ENCODE data around the gene BNC2. TPM values are rescaled to one million over a fixed set of nuclear protein-coding genes. Genes with fewer than 3 reads are reported as not detected.

BNC2 gene
- total RNA-seq, 2 experiments from 2014 or later, result not detected

DNA sequence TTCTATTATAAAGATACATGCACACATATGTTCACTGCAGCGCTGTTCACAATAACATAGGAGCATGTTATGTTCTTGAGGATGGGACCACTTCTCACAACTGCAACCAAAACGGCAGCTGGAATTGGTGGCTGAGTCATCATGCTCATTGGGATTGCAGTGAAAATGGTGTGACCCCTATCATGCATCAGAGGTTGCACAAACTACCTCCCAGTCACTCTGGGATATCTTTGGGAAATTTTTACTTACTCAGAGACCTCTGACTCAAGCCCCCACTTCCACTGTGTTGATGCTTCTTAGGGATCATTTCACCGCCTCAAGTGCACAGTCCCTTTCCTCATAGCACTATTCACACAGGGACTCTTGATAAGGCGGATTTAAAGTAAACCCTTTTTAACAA is 474.1 kb downstream of the BNC2 start:
- ChIA-PET CTCF (no interaction called here), POLR2A (no interaction called here)
- H3K4me3 Mint-ChIP-seq, result no peak overlapping the region
- intact Hi-C loops (cut with DNase I, micrococcal nuclease), result no loop called here
- H3K36me3 Mint-ChIP-seq (ENCODE audit: low read depth), result no peaks in the 10 kb centered on the region
- no peak overlapping the region for H3K27ac Mint-ChIP-seq
- no peaks in the 10 kb centered on the region for H3K9me3 Mint-ChIP-seq (ENCODE audit: low read depth)
- no peak for ATAC-seq
- peaks cover 4% of the 10 kb centered on the region for H3K27me3 Mint-ChIP-seq
- no peak for DNase-seq
- H3K4me1 Mint-ChIP-seq, result no peaks in the 10 kb centered on the region

DNA sequence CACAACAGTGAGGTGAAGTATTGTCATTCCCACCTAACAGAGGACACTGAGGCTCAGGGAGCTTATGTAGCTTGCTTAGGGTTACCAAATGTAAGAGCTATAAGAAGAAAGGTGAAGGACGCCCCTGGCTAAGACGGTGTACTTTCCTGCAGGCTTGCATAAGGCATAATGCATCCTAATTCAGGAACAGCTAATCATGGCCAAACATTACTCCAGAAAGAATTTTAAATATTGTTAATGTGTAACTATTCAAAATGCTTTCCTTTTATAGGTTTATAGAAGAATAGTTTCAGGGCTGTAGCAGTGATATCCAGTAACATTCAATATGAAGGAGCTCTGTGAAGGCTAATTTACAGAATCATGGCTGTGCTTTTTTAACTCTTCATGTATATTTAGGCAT is 479.1 kb downstream of the BNC2 start:
- H3K27ac Mint-ChIP-seq, result no peak overlapping the region
- H3K4me1 Mint-ChIP-seq, result no peaks in the 10 kb centered on the region
- H3K27me3 Mint-ChIP-seq, result no peaks in the 10 kb centered on the region
- no peak for DNase-seq
- H3K9me3 Mint-ChIP-seq (ENCODE audit: low read depth), result no peaks in the 10 kb centered on the region
- ChIA-PET CTCF (no interaction called here), POLR2A (no interaction called here)
- H3K4me3 Mint-ChIP-seq, result no peak overlapping the region
- H3K36me3 Mint-ChIP-seq (ENCODE audit: low read depth), result no peaks in the 10 kb centered on the region
- no peak for ATAC-seq
- intact Hi-C loops (cut with DNase I, micrococcal nuclease), result no loop called here

DNA sequence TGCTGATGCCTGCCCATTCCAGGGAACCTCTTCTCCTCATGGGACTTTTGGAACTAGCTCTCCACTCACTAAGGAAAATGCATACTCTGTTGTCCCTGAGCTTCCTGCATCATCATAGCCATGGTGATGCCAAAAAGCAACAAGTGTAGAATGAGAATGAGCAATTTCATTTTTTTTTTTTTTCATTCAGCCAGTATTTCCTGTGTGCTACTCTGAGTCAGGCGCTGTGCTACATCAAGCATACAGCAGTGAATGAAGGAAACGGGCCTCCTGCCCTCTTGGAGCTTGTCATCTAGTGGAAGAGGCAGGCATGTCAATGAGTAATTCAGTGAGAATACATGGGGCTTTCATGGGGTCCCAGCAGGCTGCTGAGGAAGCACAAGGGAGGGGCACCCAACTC is 483.1 kb downstream of the BNC2 start:
- H3K36me3 Mint-ChIP-seq (ENCODE audit: low read depth), result no peaks in the 10 kb centered on the region
- POLR2A ChIA-PET, result no interaction called here

DNA sequence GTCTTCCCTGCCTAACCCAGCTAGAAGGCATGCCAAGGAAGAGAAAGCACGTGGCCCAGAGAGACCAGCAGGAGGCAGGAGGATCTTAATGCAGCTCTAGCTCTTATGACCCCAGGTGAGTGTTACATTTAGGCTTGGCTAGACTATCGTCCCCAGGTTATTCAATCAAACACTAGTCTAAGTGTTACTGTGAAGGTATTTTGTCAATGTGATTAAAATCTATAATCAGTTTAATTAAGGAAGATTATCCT is 483.7 kb downstream of the BNC2 start:
- no peak overlapping the region for H3K27ac Mint-ChIP-seq
- no peak for ATAC-seq
- H3K9me3 Mint-ChIP-seq (ENCODE audit: low read depth), result peaks cover 7% of the 10 kb centered on the region
- intact Hi-C loops (cut with DNase I, micrococcal nuclease), result no loop called here
- H3K27me3 Mint-ChIP-seq, result no peaks in the 10 kb centered on the region
- ChIA-PET POLR2A (no interaction called here), CTCF (no interaction called here)
- no peak for DNase-seq
- no peak overlapping the region for H3K4me3 Mint-ChIP-seq
- H3K36me3 Mint-ChIP-seq (ENCODE audit: low read depth), result no peaks in the 10 kb centered on the region
- no peaks in the 10 kb centered on the region for H3K4me1 Mint-ChIP-seq

More for the DNA sequence above, 483.1 kb downstream of the BNC2 start:
- no peak for ATAC-seq
- DNase-seq, result no peak
- no peaks in the 10 kb centered on the region for H3K4me1 Mint-ChIP-seq
- no peak overlapping the region for H3K27ac Mint-ChIP-seq
- no peak overlapping the region for H3K4me3 Mint-ChIP-seq
- intact Hi-C loops (cut with DNase I, micrococcal nuclease), result no loop called here
- H3K9me3 Mint-ChIP-seq (ENCODE audit: low read depth), result peaks cover 7% of the 10 kb centered on the region
- CTCF ChIA-PET, result no interaction called here
- no peaks in the 10 kb centered on the region for H3K27me3 Mint-ChIP-seq

DNA sequence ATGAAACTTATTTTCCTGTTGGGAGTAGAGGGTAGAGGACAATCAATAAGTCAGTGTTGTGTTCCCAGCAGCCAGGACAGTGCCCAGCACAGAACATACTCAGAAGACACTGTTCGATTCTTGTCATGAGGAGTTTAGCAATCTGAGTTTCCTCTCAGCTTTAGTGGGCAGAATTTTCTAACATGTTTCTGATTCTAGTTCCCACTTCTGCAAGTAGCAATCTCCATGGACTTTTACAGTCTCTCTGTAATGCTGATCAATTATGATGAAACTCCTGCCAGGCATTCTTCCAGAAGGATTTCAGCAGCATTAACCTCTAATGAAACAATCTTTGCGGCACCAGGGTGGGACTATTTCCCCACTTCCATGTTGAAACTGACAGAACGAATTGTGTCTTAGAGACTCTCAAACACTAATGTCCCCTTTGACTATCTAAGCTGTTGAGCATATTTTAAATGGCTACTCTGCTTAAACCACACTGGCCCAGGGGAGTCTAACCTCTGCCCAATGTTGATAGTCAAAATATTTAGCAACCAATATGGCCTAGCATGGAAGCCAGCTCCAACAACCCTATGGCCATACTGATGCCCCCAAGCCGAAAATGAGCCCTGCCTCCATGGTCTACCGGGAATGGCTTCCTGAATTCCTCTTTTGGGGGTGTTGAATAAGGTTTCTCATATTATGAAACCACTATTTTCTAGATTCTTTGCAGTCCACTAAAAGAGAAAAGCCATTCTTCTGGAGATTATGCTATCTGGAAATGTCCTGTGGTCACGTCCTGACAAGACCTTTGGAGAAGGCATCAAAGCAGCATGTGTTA is 484.3 kb downstream of the BNC2 start:
- no peak for DNase-seq
- H3K27ac Mint-ChIP-seq, result no peak overlapping the region
- no peak overlapping the region for H3K4me3 Mint-ChIP-seq
- ATAC-seq, result no peak
- H3K4me1 Mint-ChIP-seq, result no peaks in the 10 kb centered on the region
- no peaks in the 10 kb centered on the region for H3K36me3 Mint-ChIP-seq (ENCODE audit: low read depth)
- H3K9me3 Mint-ChIP-seq (ENCODE audit: low read depth), result peaks cover 7% of the 10 kb centered on the region
- H3K27me3 Mint-ChIP-seq, result no peaks in the 10 kb centered on the region
- intact Hi-C loops (cut with DNase I, micrococcal nuclease), result no loop called here
- ChIA-PET POLR2A (no interaction called here), CTCF (no interaction called here)

DNA sequence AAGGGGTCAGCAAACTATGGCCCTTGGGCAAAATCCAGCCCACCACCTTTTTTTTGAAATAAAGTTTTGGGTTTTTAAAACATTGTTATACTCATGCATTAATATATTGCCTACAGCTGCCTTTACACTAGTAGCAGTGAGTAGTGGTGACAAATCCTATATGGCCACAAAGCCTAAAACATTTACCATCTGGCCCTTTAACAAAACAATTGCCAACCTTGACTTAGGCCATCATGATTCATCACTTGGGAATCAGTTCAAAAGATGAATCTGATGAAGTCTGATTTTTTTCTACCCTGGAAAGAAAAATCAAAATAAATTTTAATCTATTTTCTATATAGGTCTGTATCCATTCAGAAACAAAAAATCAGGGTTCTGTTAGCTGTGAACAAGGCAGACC is 484.9 kb downstream of the BNC2 start:
- H3K27ac Mint-ChIP-seq, result no peak overlapping the region
- peaks cover 7% of the 10 kb centered on the region for H3K9me3 Mint-ChIP-seq (ENCODE audit: low read depth)
- H3K27me3 Mint-ChIP-seq, result no peaks in the 10 kb centered on the region
- no peaks in the 10 kb centered on the region for H3K36me3 Mint-ChIP-seq (ENCODE audit: low read depth)
- POLR2A ChIA-PET, result no interaction called here
- no peak overlapping the region for H3K4me3 Mint-ChIP-seq
- intact Hi-C loops (cut with DNase I, micrococcal nuclease), result no loop called here
- ATAC-seq, result no peak
- H3K4me1 Mint-ChIP-seq, result no peaks in the 10 kb centered on the region
- DNase-seq, result no peak
- CTCF ChIA-PET, result no interaction called here

DNA sequence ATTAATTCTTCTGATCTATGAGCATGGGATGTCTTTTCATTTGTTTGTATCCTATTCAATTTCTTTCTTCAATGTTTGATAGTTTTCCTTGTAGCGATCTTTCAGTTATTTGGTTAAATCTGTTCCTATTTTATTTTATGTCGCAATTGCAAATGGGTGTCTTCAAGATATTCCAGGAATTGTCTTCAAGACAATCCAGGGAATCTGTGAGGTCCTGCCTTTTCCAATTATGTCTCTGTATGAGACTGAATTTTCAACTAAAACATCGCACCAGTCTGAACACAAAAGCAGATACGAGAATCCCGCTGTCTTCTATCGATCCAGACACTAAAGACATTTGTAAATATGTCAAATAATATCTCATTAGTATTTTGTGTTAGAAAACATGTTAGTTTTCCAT is 485.5 kb downstream of the BNC2 start:
- peaks cover 7% of the 10 kb centered on the region for H3K9me3 Mint-ChIP-seq (ENCODE audit: low read depth)
- ChIA-PET POLR2A (no interaction called here), CTCF (no interaction called here)
- no peak overlapping the region for H3K27ac Mint-ChIP-seq
- intact Hi-C loops (cut with DNase I, micrococcal nuclease), result no loop called here
- no peak overlapping the region for H3K4me3 Mint-ChIP-seq
- H3K4me1 Mint-ChIP-seq, result no peaks in the 10 kb centered on the region
- no peaks in the 10 kb centered on the region for H3K36me3 Mint-ChIP-seq (ENCODE audit: low read depth)
- ATAC-seq (no peak), DNase-seq (no peak)
- no peaks in the 10 kb centered on the region for H3K27me3 Mint-ChIP-seq

DNA sequence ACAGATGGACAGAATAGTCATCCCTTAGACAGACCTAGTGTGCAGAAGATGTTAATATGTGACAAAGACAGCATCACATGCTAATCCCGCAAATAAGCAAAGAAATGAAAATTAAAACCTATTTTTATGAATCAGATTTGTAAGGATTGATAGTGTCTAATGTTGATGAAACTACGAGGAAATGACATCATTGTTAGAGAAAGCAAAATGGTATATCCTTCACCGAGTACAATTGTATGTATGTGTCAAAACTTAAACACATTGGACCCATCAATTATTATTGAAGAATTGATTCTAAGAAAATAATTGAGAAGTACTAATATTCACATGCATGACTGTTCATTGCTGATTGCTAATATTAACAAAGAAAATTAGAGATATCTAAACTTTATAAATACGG is 493.2 kb downstream of the BNC2 start:
- H3K9me3 Mint-ChIP-seq (ENCODE audit: low read depth), result peaks cover 5% of the 10 kb centered on the region
- intact Hi-C loops (cut with DNase I, micrococcal nuclease), result no loop called here

DNA sequence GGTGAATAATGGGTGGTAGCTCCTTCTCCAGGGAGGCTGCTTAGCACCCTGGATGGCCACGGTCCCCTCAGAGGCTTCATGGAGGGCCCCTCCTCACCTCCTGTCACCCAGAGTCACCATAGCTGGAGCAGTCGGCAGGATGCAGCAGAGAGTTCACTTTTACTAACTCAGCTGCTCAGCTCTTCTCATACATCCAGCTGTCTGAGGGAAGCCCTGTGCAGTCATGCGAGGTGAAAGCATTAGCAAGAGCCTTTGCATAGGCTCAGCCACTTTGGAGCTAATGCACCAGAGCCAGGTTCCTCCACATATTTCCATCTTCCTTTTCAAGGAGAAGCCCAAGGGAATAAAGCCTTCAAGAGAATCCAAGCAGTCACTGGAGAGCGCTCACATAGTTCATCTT is 499.2 kb downstream of the BNC2 start:
- H3K27ac Mint-ChIP-seq, result no peak overlapping the region
- H3K4me3 Mint-ChIP-seq, result no peak overlapping the region
- H3K9me3 Mint-ChIP-seq (ENCODE audit: low read depth), result peaks cover 2% of the 10 kb centered on the region
- ATAC-seq, result no peak
- intact Hi-C loops (cut with DNase I, micrococcal nuclease), result no loop called here
- no peak for DNase-seq
- no peaks in the 10 kb centered on the region for H3K4me1 Mint-ChIP-seq
- no peaks in the 10 kb centered on the region for H3K27me3 Mint-ChIP-seq
- ChIA-PET CTCF (no interaction called here), POLR2A (no interaction called here)
- H3K36me3 Mint-ChIP-seq (ENCODE audit: low read depth), result no peaks in the 10 kb centered on the region

More for the DNA sequence above, 493.2 kb downstream of the BNC2 start:
- ATAC-seq (no peak), DNase-seq (no peak)
- Mint-ChIP-seq H3K36me3 (ENCODE audit: low read depth) (no peaks in the 10 kb centered on the region), H3K4me3 (no peak overlapping the region), H3K4me1 (no peaks in the 10 kb centered on the region), H3K27me3 (no peaks in the 10 kb centered on the region), H3K27ac (no peak overlapping the region)
- ChIA-PET CTCF (no interaction called here), POLR2A (no interaction called here)

DNA sequence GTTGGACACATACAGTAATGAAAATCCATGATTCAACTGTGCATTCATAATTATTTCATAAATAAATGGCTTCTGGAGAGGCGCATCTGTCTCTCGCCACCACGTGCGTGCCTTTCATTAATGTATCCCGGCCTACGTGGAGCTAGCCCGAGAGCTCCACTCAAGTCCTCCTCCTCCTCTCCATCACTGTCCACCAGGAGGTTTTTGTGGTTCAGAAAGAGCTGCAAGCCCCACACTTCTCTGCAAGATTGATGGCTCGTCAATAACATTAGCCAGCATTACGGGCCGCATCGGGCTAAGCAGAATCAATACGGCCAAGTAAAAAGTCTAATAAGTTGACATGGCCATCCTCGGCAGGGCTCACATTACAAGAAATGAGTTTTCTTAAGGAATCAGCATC is 499.8 kb downstream of the BNC2 start:
- DNase-seq (no peak), ATAC-seq (no peak)
- H3K9me3 Mint-ChIP-seq (ENCODE audit: low read depth), result peaks cover 2% of the 10 kb centered on the region
- CTCF ChIA-PET, result no interaction called here
- no peaks in the 10 kb centered on the region for H3K36me3 Mint-ChIP-seq (ENCODE audit: low read depth)
- POLR2A ChIA-PET, result no interaction called here
- H3K27ac Mint-ChIP-seq, result no peak overlapping the region
- H3K4me3 Mint-ChIP-seq, result no peak overlapping the region
- intact Hi-C loops (cut with DNase I, micrococcal nuclease), result no loop called here
- no peaks in the 10 kb centered on the region for H3K27me3 Mint-ChIP-seq
- no peaks in the 10 kb centered on the region for H3K4me1 Mint-ChIP-seq

DNA sequence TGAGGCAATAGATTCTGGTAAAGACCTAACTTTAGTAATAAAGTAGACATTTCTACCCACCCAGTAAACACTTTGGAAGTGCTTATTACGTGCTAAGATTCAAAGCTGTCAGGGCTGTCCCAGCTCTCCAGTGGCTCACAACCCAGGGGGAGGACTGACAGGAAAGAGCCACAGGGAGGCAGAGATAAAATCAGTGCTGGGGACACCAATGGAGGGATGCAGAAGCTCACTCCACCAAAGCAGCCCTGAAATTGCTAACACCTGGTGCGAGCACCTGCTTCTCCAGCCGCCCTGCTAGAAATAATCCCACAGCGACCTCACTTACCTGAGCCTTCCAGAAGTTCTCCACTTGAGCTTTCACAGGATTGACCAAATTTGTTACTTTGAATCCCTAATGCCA is 501.0 kb downstream of the BNC2 start:
- H3K9me3 Mint-ChIP-seq (ENCODE audit: low read depth), result peaks cover 2% of the 10 kb centered on the region
- ChIA-PET CTCF (no interaction called here), POLR2A (no interaction called here)
- intact Hi-C loops (cut with DNase I, micrococcal nuclease), result no loop called here
- DNase-seq (no peak), ATAC-seq (no peak)
- no peaks in the 10 kb centered on the region for H3K27me3 Mint-ChIP-seq
- no peaks in the 10 kb centered on the region for H3K36me3 Mint-ChIP-seq (ENCODE audit: low read depth)
- H3K4me3 Mint-ChIP-seq, result no peak overlapping the region
- no peaks in the 10 kb centered on the region for H3K4me1 Mint-ChIP-seq
- no peak overlapping the region for H3K27ac Mint-ChIP-seq

DNA sequence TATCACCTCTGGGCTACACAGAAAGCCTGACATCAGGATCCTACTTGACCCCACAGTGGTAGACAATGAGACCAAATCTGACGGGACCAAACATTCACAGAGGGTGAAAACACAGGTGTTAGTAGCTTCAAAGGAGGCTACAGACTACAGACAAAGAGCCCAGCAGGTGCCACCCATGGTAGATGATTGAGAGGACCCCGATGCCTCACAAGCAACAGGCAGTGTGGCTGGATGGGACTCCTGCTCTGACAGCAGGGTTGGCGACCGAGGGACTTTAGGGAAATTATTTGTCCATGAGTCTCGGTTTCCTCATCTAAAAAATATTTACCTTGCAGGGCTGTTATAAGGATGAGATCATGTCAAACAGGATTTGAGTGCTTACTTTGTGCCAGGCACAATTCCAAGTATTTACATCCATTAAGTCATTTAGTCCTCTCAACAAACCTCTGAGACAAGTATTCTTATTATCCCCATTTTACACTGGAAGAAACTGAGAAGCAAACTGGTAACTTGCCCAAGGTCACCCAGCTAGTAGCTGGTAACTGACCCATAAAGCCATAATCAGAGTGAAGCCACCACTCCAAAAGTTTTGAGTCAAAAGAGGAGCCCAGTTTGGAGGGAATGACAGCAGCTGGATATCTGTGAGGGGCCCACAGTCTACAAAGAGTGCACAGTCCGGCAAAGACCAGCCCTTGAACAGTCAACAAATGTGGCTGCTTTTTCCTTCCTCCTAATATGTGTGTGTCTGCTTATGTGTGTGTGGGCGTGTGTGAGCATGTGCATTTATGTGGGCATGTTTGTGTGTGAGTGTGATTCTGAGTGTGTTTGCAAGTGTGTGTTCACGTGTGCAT is 502.0 kb downstream of the BNC2 start:
- ChIA-PET POLR2A (no interaction called here), CTCF (no interaction called here)
- Mint-ChIP-seq H3K36me3 (ENCODE audit: low read depth) (no peaks in the 10 kb centered on the region), H3K4me3 (no peak overlapping the region), H3K9me3 (ENCODE audit: low read depth) (peaks cover 2% of the 10 kb centered on the region), H3K27me3 (no peaks in the 10 kb centered on the region), H3K27ac (no peak overlapping the region), H3K4me1 (no peaks in the 10 kb centered on the region)
- DNase-seq (no peak), ATAC-seq (no peak)
- intact Hi-C loops (cut with DNase I, micrococcal nuclease), result no loop called here
